HG02571 (cell line): Measurements from ENCODE around the gene ZBTB7C.
A peak's percentile ranks its signal among the peaks of the same experiment; 100 is the strongest.

Experiments
- ATAC-seq: cut with Tn5 transposase; IDR thresholded peaks from one replicate; pipeline ENCODE4 v1.9.1; 2021; ENCODE audit warnings: mild to moderate bottlenecking, moderate library complexity; ENCODE audit not compliant: unreplicated experiment

The ZBTB7C gene

DNA sequence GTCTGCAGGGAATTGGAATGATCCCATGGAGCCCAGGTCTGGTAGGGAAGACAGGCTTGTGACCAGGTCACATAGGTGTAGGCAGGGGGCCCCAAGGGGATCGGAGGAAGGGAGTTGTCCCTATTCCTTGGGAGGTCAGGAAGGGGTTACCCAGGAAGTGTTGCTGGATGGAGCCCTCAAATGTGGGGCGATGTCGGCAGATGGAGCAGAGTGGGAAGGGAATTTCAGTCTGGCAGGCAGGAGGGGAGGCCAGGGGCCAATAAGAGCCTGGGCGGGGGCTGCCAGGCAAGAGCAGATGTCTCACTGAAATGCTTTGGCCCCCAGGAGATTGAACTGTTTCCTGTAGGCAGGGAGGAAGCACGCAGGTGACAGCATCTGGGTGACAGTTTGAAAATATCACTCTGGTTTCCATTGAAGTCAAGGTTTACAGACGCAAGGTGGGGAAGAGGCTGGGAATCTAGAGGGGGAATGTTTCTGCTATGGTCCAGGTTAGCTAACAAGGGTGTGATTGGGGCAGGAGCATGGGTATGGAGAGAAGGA lies 397.2 kb downstream of the ZBTB7C start:
- ATAC-seq: no peak

DNA sequence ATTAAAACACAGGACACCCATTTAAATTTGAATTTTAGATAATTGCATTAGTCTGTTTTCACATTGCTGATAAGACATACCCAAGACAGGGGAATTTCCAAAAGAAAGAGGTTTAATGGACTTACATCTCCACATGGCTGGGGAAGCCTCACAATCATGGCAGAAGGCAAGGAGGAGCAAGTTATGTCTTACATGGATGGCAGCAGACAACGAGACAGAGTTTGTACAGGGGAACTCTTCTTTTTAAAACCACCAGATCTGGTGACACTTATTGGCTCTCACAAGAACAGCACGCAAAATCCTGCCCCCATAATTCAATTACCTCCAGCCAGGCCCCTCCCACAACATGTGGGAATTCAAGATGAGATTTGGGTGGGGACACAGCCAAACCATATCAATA lies 398.9 kb downstream of the ZBTB7C start:
- ATAC-seq: no peak

DNA sequence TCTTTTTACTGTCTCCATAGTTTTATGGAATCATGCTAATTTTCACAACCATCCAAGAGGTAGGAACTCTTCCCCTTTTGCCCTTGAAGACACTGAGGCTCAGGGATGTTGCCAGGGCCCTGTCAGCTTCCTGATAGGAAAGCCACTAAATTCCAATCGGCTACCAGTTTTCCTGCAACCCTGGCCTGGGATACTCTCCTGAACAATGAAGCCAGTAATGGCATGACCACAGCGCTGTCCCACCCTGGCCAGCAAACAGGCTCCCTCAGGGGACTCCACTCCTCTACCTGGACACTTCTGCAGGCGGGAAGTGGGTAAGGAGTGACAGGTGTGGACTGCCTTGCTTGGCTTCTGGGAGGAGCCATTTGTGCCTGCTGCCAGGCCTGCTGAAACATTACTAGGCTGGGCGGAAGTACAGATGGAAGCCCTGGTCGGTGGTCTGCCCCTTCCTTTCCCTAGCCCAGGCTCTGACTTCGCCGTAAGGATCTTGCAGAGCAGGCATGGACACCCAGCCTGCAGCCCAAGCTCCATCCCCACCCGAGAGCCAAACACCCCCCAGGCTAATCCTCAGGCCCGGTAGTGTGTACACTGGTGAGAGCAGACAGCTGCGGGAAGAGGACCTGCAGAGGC lies 400.0 kb downstream of the ZBTB7C start:
- no peak for ATAC-seq

- ATAC-seq: peak; percentile 59
These were observed 401.1 kb downstream of the ZBTB7C start for GRCh38 chr18:48007955-48008701.

DNA sequence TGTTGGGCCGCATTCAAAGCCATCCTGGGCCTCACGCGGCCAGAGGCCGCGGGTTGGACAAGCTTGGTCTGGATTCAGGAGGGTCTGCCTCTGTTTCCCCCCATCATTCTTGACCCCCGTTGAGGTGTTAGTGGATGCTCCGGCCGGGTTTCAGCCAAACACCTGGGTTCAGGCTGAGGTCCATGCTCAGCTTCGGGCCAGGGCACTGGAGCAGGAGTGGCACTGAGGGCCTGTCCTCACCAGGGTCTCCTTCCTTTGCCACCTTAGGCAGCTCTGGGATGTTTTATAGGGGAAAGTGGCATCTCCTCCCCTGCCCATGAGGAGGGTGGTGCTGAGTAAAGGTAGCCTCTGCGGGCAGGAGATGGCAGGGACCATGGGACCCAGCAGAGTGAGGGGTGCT lies 401.8 kb downstream of the ZBTB7C start:
- no peak for ATAC-seq

DNA sequence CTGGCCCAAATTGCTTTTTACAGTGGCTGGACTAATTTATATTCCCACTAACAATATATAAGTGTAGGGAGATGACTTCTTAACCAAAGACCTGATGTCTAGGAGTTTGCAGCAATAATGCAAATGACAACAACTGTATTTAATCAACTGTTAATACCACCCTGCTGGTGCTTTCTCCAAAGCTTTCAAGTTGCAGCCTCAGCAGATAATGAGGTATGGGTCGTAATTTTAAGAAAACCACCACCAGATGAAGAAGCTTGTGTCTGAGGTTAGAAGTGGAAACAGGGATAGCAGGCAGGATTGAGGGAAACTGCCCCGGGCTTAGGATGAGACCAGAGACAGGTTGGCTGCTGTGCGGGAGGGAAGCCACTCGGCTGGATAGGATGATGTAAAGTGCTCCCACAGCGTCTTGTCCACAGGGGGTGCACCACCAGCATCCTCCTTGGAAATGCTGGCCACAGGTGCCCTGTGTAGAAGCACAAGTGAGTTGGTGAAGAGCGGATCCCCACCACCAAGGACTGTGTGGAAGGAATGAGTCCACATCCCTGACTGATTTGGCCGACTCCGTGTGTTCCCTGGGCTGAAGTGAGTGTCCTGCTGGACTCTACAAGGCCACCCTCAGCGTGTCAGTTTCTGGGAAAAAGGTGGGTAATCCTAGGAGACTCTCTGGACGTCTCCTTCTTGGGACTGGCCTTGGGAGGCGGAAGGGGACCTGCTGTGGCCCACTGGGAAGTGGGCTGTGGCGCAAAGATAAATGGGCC lies 402.6 kb downstream of the ZBTB7C start:
- no peak for ATAC-seq

GRCh38 chr18:48004577-48004976 lies 404.6 kb downstream of the ZBTB7C start:
- ATAC-seq: no peak

DNA sequence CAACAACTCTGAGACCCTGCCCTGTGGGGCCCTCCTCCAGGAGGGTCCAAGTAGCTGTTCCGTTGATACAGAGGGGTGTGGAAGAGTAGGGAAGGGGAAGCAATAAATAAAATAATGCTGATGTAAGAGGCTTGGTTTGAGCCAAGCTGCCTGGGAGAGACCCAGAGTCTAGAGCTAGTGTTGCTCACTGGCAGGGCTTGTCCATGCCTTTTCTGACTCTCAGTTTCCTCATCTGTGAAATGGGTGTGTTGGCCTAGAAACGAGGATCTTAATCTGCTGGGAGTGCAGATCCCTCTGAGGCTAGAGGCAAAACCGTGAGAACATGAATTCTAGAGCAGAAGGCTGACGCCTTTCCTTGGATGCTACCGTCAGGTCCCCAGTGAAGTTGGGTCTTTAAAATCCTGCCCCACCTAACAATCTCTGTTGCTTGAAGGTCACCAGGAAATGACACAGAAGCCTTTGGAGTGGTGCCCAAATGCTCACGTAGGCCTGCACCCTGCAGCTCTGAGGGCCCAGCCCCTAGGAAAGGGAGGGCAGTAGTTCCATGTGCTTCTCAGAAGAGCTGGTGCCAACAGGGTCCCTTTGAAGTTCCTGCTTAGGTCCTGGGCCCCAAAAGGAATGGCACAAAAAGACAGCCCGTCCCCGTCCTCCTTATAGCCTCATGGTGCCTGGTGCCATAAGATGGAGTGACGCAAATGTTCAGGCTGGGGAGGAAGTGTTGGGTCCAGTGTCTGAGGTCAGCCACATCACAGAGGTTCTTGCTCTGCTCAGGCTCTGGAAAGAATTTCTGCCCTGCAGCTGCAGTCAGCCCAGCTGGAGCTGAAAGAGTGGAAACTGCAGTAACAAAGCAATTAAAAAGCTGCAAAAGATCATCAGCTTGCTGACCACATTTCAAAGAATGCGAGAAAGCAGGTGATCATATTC lies 405.5 kb downstream of the ZBTB7C start:
- no peak for ATAC-seq

DNA sequence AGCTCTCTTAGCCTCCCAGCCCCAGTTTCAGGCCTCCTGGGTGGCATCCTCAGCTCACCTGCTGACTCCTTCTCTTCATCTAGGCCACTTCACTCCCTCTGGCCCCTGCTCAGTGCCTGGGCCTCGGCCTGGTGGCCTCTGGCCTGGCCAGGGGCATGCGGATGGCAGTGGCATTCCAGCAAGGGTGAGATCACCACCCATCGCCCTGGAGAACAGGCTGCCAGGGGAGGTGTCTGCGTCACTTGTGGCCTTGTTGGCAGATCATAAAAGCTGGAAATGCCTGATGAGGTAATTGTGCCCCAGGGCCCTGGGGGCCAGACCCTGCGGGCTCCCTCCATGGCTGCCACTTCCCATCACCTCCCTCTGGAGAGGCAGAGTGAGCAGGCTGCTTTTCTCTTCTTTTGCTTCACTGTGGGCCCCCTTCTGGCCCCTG lies 406.2 kb downstream of the ZBTB7C start:
- ATAC-seq: no peak

DNA sequence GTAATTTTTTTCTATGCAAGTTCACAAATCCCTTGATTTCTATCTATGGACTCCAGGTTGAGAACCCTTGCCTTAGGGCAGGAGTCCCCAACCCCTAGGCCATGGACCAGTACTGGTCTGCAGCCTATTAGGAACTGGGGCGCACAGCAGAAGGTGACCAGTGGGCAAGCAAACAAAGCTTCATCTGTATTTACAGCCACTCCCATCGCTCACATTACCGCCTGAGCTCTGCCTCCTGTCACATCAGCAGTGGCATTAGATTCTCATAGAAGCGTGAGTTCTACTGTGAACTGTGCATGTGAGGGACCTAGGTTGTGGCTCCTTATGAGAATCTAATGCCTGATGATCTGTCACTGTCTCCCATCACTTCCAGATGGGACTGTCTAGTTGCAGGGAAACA lies 408.5 kb downstream of the ZBTB7C start:
- no peak for ATAC-seq

- no peak for ATAC-seq
These were observed 409.4 kb downstream of the ZBTB7C start for GRCh38 chr18:47999801-48000248.

DNA sequence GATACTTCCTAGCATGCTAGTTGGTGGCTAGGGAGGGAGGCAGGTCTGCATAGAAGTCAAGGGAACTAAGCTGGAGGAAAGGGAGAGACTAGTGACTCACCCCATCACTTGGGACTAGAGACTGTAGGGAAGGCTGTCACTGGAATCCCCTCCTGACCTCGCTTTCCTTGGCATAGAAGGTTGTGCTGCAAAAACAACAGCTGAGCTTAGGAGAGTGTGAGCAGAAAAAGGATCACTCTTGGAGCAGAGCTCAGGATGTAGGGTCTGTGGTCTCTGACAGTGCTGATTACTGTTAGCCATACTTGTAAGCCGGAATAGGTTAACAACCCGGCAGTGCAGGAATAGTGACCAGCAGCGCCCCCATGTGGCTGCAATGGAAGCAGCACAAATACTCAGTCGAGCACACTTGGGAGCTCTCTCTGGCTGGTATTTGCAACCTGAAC lies 411.8 kb downstream of the ZBTB7C start:
- ATAC-seq: no peak

- no peak for ATAC-seq
These were observed 413.1 kb downstream of the ZBTB7C start for GRCh38 chr18:47996091-47996541.

DNA sequence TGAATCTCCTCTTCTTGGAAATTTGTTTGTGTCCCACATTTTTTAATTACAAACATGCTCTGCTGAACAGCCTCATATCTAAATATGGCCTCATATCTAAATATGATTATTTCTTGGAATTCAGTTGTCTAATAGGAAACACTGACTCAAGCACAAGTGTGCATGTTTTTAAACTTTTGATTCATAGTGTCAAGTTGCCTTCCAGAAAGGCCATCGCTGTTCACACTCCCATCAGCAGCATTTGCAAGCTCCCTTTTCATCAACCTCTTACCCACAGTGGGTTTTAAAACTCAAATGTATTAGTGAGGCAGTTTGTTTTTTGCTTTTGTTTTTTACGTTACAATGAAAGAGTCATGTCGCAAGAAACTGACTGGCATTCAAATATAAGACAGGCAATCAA lies 413.5 kb downstream of the ZBTB7C start:
- no peak for ATAC-seq

DNA sequence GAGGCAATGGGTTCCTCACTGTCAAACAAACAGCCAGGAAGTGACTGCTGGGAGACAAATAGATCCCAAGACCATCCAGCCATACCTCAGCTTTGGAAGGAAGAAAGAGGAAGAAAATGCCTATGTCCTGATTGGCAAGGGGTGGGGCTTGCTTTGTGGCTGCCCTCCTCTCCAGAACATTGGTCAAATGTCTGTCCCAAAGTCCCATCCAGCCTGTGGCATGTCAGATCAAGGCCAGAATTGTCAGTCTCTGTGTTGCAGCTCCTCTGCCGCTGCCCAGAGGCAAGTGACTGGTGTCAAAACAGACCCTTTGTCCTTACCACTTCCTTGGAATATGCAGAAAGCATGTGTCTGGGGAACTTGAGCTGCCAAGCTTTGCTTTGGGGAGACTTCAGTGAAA lies 415.8 kb downstream of the ZBTB7C start:
- ATAC-seq: no peak

DNA sequence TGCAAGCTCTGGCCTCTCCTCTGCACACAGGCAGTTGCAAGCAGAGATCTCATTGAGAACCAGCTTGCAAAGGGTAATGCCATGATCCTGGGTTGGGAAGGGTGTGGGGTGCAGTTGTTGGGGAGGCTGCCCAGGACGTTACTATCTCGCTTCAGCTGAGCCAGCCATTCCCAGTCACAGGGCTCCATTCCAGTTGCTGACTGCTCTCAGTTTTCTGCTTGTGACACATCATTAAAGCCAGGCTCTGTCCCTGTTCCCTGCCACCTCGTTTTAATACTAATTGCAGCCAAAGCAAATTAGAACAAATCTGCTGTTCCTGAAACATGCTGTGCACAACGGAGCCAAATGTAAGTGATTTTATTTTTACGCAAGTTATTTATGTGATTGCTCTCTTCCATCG lies 416.2 kb downstream of the ZBTB7C start:
- ATAC-seq: no peak

DNA sequence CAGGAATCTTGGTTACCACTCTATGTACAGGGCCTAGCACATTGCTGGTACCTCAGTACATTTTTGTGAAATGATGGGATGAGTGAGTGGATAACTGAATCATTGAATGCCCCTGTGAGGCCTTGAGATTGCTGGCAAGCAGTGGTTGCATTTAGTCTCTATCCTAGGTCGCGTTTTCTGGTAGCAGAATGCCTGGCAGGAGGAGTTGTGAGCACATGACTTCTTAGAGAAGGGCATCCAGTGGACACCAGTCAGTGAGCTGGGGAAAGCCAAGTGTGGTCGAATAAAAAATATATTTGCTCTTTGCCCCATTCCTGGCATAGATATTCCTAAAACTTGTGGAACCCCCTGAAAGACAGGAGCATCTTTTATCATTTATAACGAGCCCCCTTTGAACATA lies 416.9 kb downstream of the ZBTB7C start:
- ATAC-seq: no peak

GRCh38 chr18:47990981-47991380 lies 418.2 kb downstream of the ZBTB7C start:
- ATAC-seq: no peak

DNA sequence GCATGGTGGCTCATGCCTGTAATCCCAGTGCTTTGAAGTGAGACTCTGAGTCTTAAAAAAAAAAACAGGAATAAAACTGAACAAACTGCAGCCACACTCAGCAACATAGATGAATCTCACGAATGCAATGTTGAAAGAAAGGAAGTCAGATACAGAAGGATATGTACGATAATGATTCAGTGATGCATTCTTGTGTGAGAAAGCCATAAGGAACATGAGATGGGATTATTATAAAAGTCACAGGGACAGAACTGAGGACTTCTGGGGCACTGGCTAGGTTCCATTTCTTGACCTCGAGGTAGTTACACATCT lies 421.8 kb downstream of the ZBTB7C start:
- no peak for ATAC-seq

DNA sequence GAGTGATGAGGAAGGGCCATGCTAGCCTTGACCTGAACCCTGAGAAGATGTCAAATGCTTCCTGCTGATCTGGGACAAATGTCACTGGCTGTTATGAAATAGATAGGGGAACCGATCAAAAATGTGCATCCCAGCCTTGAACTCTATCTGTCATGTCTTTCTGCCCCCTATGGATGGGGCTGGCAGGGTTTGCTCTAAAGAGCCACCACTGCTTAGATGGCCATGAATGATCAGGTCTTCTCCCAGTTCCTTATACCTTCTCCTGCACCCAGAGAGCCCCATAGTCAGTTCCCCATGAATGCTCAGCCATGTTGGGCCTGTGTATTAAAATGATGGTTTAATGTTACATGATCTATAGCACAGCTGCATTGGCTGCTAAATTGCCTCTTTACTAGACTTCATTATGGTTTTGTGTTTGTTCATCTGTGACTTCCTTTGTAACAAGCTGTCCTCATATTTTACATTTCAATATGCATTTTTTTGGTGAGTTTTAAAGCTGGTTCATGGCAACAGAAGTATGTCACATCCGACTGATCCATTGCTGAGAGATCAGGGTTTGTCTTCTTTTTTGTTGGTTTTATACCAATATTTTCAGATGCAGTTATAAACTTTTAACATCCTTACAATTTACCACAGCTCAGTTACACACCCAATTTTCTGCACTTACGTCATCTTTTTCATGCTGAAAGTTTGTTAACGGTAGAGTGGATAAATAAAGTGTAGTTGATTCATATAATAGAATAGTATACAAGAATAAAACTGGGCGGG lies 422.4 kb downstream of the ZBTB7C start:
- ATAC-seq: no peak
